Activated CD4-positive, alpha-beta T cell treated with anti-CD3 and anti-CD28 coated beads for 36 hours (primary cell): ENCODE results near the gene MCC. TPM values are rescaled to one million over a fixed set of nuclear protein-coding genes. Genes with fewer than 3 reads are reported as not detected.
A peak's percentile ranks its signal among the peaks of the same experiment; 100 is the strongest.

ENCODE experiments used
- ATAC-seq: fragments of 200-7000 bp; cut with Tn5 transposase; one replicate; pipeline ENCODE4 v1.10.0; 2021; ENCODE audit warnings: mild to moderate bottlenecking, moderate library complexity
- CTCF ChIA-PET: fragments of 350-600 bp; sonication (Branson Sonifier 250); formaldehyde crosslinking; loops from one replicate; lab custom pipeline; 2021; ENCODE audit warnings: antibody characterized with exemption; lab: Charles Lee
- POLR2A ChIA-PET: fragments of 350-600 bp; sonication (Branson Sonifier 250); formaldehyde crosslinking; loops from one replicate; lab custom pipeline; 2021; ENCODE audit warnings: antibody characterized with exemption, inconsistent platforms; lab: Charles Lee
- DNase-seq: peaks from one replicate; pipeline ENCODE4 v3.0.0-alpha.2; 2020
- H3K27ac Mint-ChIP-seq: one replicate; pipeline ENCODE4 v1.8.0; 2021; ENCODE audit warnings: mixed read lengths
- H3K27me3 Mint-ChIP-seq: one replicate; pipeline ENCODE4 v1.8.0; 2021; ENCODE audit warnings: mixed read lengths
- H3K36me3 Mint-ChIP-seq: one replicate; pipeline ENCODE4 v1.8.0; 2021; ENCODE audit warnings: low read depth, mixed read lengths
- H3K4me1 Mint-ChIP-seq: one replicate; pipeline ENCODE4 v1.8.0; 2021; ENCODE audit warnings: mixed read lengths
- H3K4me3 Mint-ChIP-seq: one replicate; pipeline ENCODE4 v1.8.0; 2021; ENCODE audit warnings: mild to moderate bottlenecking, moderate library complexity, mixed read lengths
- H3K9me3 Mint-ChIP-seq: one replicate; pipeline ENCODE4 v1.8.0; 2021; ENCODE audit warnings: low read depth, mixed read lengths
- intact Hi-C, 2 experiments: fragments of 100-400 bp; cut with DNase I in 1 of 2; cut with micrococcal nuclease in 1 of 2; formaldehyde crosslinking; loops; one replicate each; pipeline versions ENCODE4 v1.14.2 to v1.15.1; 2022 to 2024; cut with DNase I, micrococcal nuclease
- total RNA-seq, 2 experiments: library from RNA; stranded (reverse); gene quantifications; one replicate each; pipeline ENCODE4 v1.2.3, GENCODE V29; 2021

Gene MCC
- total RNA-seq, 2 experiments from 2014 or later: 1.9 to 2.4 TPM

- ATAC-seq (peak; percentile 30), DNase-seq (no peak)
- Mint-ChIP-seq H3K4me3 (no peak overlapping the region), H3K9me3 (no peaks in the 10 kb centered on the region), H3K27me3 (no peaks in the 10 kb centered on the region), H3K27ac (no peak overlapping the region), H3K36me3 (peaks cover 53% of the 10 kb centered on the region), H3K4me1 (peaks cover 66% of the 10 kb centered on the region)
- intact Hi-C loops: no loop called here
- ChIA-PET CTCF (interaction anchor here (1.9 to 2.1 kb wide), 2 partner anchors 8 to 21 kb away, joined by 7 to 11 read pairs; no protein-coding TSS in a partner anchor), POLR2A (no interaction called here)
Measured at GRCh38 chr5:113017881-113018635, 470.2 kb downstream of the MCC start.

GRCh38 chr5:113005454-113005853 is 482.8 kb downstream of the MCC start:
- no peak for ATAC-seq
- DNase-seq: no peak
- intact Hi-C loops: no loop called here
- Mint-ChIP-seq H3K27me3 (no peaks in the 10 kb centered on the region), H3K4me3 (no peak overlapping the region), H3K9me3 (no peaks in the 10 kb centered on the region), H3K27ac (no peak overlapping the region), H3K36me3 (peaks cover 44% of the 10 kb centered on the region), H3K4me1 (peaks cover 9% of the 10 kb centered on the region)
- POLR2A ChIA-PET: no interaction called here
- CTCF ChIA-PET: no interaction called here

GRCh38 chr5:113003763-113004162 is 484.5 kb downstream of the MCC start:
- CTCF ChIA-PET: no interaction called here
- no peak for ATAC-seq
- POLR2A ChIA-PET: interaction anchor here (0.6 kb wide), 1 partner anchor 456 kb away, joined by 4 read pairs; no protein-coding TSS in a partner anchor

GRCh38 chr5:113002423-113002822 is 485.8 kb downstream of the MCC start:
- ChIA-PET POLR2A (no interaction called here), CTCF (interaction anchor here (0.8 kb wide), 1 partner anchor 171 kb away, joined by 3 read pairs; no protein-coding TSS in a partner anchor)
- H3K4me1 Mint-ChIP-seq: peaks cover 9% of the 10 kb centered on the region
- no peak overlapping the region for H3K4me3 Mint-ChIP-seq
- H3K27ac Mint-ChIP-seq: no peak overlapping the region
- no peak for DNase-seq
- H3K27me3 Mint-ChIP-seq: no peaks in the 10 kb centered on the region
- H3K9me3 Mint-ChIP-seq: no peaks in the 10 kb centered on the region
- no peak for ATAC-seq
- intact Hi-C loops: no loop called here
- H3K36me3 Mint-ChIP-seq: peaks cover 41% of the 10 kb centered on the region

More at GRCh38 chr5:113003763-113004162, 484.5 kb downstream of the MCC start:
- intact Hi-C loops: no loop called here
- DNase-seq: no peak
- Mint-ChIP-seq H3K4me3 (no peak overlapping the region), H3K9me3 (no peaks in the 10 kb centered on the region), H3K36me3 (peaks cover 38% of the 10 kb centered on the region), H3K27ac (no peak overlapping the region), H3K27me3 (no peaks in the 10 kb centered on the region), H3K4me1 (peaks cover 9% of the 10 kb centered on the region)

GRCh38 chr5:113000466-113000865 is 487.8 kb downstream of the MCC start:
- intact Hi-C loops: no loop called here
- H3K27ac Mint-ChIP-seq: no peak overlapping the region
- H3K27me3 Mint-ChIP-seq: no peaks in the 10 kb centered on the region
- ATAC-seq (no peak), DNase-seq (no peak)
- POLR2A ChIA-PET: no interaction called here
- H3K9me3 Mint-ChIP-seq: no peaks in the 10 kb centered on the region
- H3K4me3 Mint-ChIP-seq: no peak overlapping the region
- peaks cover 14% of the 10 kb centered on the region for H3K4me1 Mint-ChIP-seq
- peaks cover 43% of the 10 kb centered on the region for H3K36me3 Mint-ChIP-seq
- CTCF ChIA-PET: no interaction called here

- peaks cover 35% of the 10 kb centered on the region for H3K36me3 Mint-ChIP-seq
- DNase-seq (no peak), ATAC-seq (no peak)
- no peak overlapping the region for H3K4me3 Mint-ChIP-seq
- peaks cover 11% of the 10 kb centered on the region for H3K4me1 Mint-ChIP-seq
- POLR2A ChIA-PET: no interaction called here
- intact Hi-C loops: loop anchor here in 1 of 2 experiments (5.0 kb wide), 1 partner anchor 609 kb away; no protein-coding TSS in a partner anchor
- CTCF ChIA-PET: interaction anchor here (0.9 to 3.2 kb wide), 2 partner anchors 17 to 21 kb away, joined by 3 to 11 read pairs; no protein-coding TSS in a partner anchor
- H3K27me3 Mint-ChIP-seq: no peaks in the 10 kb centered on the region
- no peak overlapping the region for H3K27ac Mint-ChIP-seq
- H3K9me3 Mint-ChIP-seq: no peaks in the 10 kb centered on the region
Measured at GRCh38 chr5:112998296-112998695, 490.0 kb downstream of the MCC start.

GRCh38 chr5:112996830-112997374 is 491.4 kb downstream of the MCC start:
- ChIA-PET CTCF (interaction anchor here (0.6 to 4.3 kb wide), 49 partner anchors 11 to 611 kb away, joined by 3 to 53 read pairs (median 5); partner anchors contain the start of gene DCP2), POLR2A (interaction anchor here (0.9 kb wide), 1 partner anchor 20 kb away, joined by 5 read pairs; the partner anchor contains the start of gene DCP2)
- no peak for ATAC-seq
- Mint-ChIP-seq H3K36me3 (peaks cover 35% of the 10 kb centered on the region), H3K4me3 (no peak overlapping the region), H3K27me3 (no peaks in the 10 kb centered on the region), H3K4me1 (peaks cover 13% of the 10 kb centered on the region), H3K9me3 (no peaks in the 10 kb centered on the region), H3K27ac (no peak overlapping the region)
- intact Hi-C loops: loop anchor here (1.0 to 5.0 kb wide), 5 partner anchors 333 to 610 kb away; no protein-coding TSS in a partner anchor
- no peak for DNase-seq

- no peaks in the 10 kb centered on the region for H3K27me3 Mint-ChIP-seq
- H3K9me3 Mint-ChIP-seq: no peaks in the 10 kb centered on the region
- peak; percentile 84 for DNase-seq
- intact Hi-C loops: loop anchor here (1.0 to 5.0 kb wide), 5 partner anchors 334 to 611 kb away; no protein-coding TSS in a partner anchor
- peaks cover 17% of the 10 kb centered on the region for H3K4me1 Mint-ChIP-seq
- no peak overlapping the region for H3K4me3 Mint-ChIP-seq
- peak; percentile 71 for ATAC-seq
- no peak overlapping the region for H3K27ac Mint-ChIP-seq
- POLR2A ChIA-PET: interaction anchor here (0.6 to 1.0 kb wide), 3 partner anchors 9 to 30 kb away, joined by 4 to 6 read pairs (median 5); partner anchors contain the start of gene DCP2
- H3K36me3 Mint-ChIP-seq: peaks cover 35% of the 10 kb centered on the region
- CTCF ChIA-PET: interaction anchor here (0.6 to 4.3 kb wide), 69 partner anchors 10 to 612 kb away, joined by 3 to 53 read pairs (median 4); partner anchors contain the start of gene DCP2
Measured at GRCh38 chr5:112995764-112996618, 492.3 kb downstream of the MCC start.

- Mint-ChIP-seq H3K27me3 (no peaks in the 10 kb centered on the region), H3K4me3 (no peak overlapping the region), H3K27ac (no peak overlapping the region), H3K9me3 (no peaks in the 10 kb centered on the region), H3K4me1 (peaks cover 55% of the 10 kb centered on the region), H3K36me3 (peaks cover 25% of the 10 kb centered on the region)
- ATAC-seq (no peak), DNase-seq (no peak)
- CTCF ChIA-PET: interaction anchor here (0.7 to 4.5 kb wide), 2 partner anchors 9 to 562 kb away, joined by 3 to 53 read pairs; no protein-coding TSS in a partner anchor
- intact Hi-C loops: no loop called here
- POLR2A ChIA-PET: no interaction called here
Measured at GRCh38 chr5:112986224-112986623, 502.0 kb downstream of the MCC start.

GRCh38 chr5:112983363-112983762 is 504.9 kb downstream of the MCC start:
- ATAC-seq: no peak
- H3K27ac Mint-ChIP-seq: no peak overlapping the region
- ChIA-PET POLR2A (interaction anchor here (0.7 kb wide), 1 partner anchor 539 kb away, joined by 3 read pairs; no protein-coding TSS in a partner anchor), CTCF (interaction anchor here (0.7 kb wide), 1 partner anchor 143 kb away, joined by 3 read pairs; no protein-coding TSS in a partner anchor)
- peaks cover 25% of the 10 kb centered on the region for H3K36me3 Mint-ChIP-seq
- intact Hi-C loops: no loop called here
- no peak overlapping the region for H3K4me3 Mint-ChIP-seq
- no peaks in the 10 kb centered on the region for H3K9me3 Mint-ChIP-seq
- peaks cover 52% of the 10 kb centered on the region for H3K4me1 Mint-ChIP-seq
- no peak for DNase-seq
- no peaks in the 10 kb centered on the region for H3K27me3 Mint-ChIP-seq
